Activated CD8-positive, alpha-beta memory T cell treated with anti-CD3 and anti-CD28 coated beads, Interleukin-2, amount 50 U/mL, for 48 hours (primary cell): ENCODE results near the gene FANCE.

Experiments
- DNase-seq: peaks from one replicate; pipeline ENCODE4 v3.0.0-alpha.2; 2020

The FANCE gene

DNA sequence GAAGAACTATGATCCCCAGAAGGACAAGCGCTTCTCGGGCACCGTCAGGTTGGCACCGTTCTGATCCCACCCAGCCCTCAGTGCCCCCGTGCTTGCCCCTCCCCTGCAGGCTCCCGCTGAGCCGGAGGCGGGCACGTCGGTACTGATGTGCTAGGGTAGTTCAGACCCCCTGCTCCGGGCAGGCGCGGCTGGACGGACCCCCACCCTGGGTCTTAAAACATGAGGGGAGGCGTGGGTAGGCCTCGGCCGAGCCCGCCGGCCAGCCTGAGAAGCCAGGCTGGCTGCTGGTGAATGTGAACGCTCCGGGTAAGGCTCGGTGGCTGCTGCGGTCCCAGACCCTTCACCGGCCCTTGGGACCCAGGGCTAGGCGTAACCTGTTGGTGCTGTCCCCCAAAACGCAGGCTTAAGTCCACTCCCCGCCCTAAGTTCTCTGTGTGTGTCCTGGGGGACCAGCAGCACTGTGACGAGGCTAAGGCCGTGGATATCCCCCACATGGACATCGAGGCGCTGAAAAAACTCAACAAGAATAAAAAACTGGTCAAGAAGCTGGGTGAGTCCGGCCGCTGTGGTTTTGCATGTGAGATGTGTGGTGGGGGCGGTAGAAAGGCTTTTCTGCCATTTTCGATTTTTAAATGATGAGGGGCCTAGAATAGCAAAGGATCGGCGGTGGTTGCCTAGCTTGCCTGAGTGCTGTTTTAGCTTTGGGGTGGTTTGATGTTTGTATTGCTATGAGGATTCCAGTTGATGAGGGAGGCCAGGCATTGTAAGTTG is 17.0 kb downstream of the FANCE start:
- no peak for DNase-seq

- peak; percentile 73 for DNase-seq
Measured at GRCh38 chr6:35469751-35470662, 17.9 kb downstream of the FANCE start.

GRCh38 chr6:35470663-35471120 is 18.6 kb downstream of the FANCE start:
- no peak for DNase-seq

- no peak for DNase-seq
Measured at GRCh38 chr6:35471836-35472345, 19.8 kb downstream of the FANCE start.

DNA sequence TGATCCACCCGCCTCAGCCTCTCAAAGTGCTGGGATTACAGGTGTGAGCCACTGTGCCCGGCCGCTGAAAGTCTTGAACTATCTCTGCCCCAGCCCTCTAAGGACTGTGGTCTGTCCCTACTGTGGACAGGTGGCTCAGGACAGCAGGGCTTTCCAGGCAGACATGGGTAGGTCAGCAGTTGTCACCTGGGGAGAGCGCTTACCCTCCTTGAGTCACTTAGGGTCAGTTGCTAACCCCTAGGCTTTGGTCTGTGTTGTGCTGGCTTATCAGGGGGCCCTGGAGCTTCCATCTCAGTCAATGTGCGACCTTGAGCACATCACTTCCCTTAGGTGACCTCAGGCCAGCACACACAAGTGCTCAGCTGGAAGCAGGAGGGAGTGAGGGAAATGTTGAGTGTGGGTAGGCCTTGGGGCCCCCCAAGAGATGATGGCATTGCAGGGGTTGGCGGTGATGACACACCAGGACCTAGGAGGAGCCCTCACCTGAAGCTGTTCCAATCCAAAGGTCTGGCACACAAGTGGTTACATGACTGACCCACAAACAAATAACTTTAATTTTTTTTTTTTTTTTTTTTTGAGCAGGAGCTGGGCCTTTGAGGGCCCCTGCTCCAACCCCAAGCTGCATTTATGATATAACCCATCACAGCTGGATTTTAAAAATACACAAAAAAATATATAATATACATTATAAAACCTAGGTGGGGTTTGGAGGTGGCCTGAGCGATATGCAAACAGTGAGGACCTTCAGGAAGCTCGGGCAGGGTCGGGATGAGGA is 21.1 kb downstream of the FANCE start:
- peak; percentile 78 for DNase-seq

- peak; percentile 77 for DNase-seq
Measured at GRCh38 chr6:35473850-35474130, 21.7 kb downstream of the FANCE start.

GRCh38 chr6:35474131-35474941 is 22.2 kb downstream of the FANCE start:
- DNase-seq: peak; percentile 77

- peak; percentile 68 for DNase-seq
Measured at GRCh38 chr6:35474942-35475570, 22.9 kb downstream of the FANCE start.

GRCh38 chr6:35475573-35475972 is 23.4 kb downstream of the FANCE start:
- DNase-seq: no peak

DNA sequence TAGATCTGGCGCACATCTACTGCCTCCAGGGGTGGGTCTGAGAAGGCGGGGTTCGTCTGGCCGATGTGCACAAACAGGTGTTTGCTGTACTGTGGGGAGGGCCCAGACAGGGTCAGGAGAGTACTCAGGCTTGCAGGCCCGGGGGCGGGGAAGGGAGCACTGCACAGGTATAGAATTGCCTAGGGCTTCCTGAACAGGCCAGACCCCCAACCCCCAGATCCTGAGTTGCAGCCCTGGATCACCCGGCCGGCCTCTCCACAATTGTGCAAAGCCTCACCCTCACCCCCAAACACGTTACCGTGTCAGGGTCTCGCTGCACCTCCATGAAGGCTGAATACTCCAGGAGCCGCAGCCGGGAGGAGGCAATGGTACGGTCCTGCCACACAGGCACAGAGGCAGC is 23.9 kb downstream of the FANCE start:
- DNase-seq: no peak

- no peak for DNase-seq
Measured at GRCh38 chr6:35477028-35477427, 24.9 kb downstream of the FANCE start.

GRCh38 chr6:35477551-35478179 is 25.5 kb downstream of the FANCE start:
- DNase-seq: no peak

GRCh38 chr6:35478259-35478658 is 26.1 kb downstream of the FANCE start:
- DNase-seq: no peak

- no peak for DNase-seq
Measured at GRCh38 chr6:35480176-35480575, 28.0 kb downstream of the FANCE start.

- DNase-seq: no peak
Measured at GRCh38 chr6:35481226-35481625, 29.1 kb downstream of the FANCE start.

DNA sequence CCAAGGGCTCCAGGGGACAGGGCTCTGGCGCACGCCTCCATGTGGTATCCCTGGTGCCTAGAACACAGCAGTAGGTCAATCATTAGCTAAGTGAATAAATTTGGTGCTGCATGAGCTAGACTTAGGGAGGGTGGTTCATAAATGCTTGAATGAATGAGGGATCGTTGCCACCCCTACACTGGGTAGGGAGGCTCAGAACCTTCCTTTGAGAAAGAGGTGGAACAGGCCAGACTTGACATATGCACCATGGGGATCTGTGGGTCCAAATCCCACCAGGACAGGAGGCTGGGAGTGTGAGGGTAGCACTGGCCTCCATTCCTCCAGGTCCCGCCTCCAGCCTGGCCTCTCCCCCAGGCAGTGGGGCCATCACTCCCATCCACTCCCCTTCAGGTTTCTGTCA is 30.9 kb downstream of the FANCE start:
- DNase-seq: no peak

DNA sequence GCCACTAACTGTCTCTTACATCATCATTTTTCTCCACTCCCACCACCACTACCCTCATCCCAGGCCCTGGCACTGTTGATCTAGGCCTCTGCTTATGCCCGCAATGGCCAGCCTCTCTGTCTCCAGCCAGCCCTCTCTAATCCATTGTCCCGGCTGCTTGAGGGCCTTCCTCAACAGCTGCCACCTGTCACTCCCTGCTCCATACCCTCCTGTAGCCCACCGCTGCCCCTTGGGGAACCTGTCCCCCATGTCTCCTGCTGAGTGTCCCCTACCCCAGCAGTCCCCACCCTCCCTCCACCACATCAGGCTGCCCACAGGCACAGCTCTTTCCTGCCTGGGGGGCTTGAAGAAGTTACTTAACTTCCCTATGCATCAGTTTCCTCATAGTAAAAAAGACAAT is 31.4 kb downstream of the FANCE start:
- DNase-seq: no peak

DNA sequence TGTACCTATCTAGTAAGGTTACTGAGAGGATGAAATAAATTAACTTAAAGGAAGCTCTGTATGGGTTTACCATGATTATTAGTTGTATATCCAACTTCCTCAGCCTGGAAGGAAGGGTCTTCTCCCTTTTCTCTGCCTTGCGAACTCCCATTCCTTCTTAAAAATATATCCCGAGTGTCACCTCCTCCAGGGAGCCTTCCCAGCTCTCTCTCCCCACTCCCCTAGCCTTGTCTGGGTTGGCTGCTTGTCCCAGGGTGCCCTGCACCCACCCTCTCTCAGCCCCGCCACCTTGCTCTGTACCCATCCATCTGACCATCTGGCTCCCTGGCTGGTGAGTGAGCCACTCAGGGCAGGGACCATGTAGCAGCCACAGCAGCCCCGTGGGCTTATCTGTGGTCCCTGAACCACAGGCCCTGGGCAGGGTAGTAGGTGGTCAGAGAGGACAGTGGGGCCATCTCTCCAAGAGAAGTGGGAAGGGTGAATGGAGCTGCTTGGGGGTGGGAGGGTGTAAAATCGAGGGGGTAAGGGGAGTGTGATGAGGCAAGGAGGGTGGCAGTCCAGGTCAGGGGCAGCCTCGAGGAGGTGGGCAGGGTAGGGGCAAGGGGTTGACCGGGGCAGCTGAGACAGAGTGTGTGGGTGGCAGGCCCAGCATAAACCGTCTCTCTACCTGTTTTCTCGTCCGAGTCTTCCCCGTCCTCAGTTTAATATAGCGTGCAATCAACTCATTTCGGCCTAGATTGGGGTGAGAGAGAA is 31.9 kb downstream of the FANCE start:
- no peak for DNase-seq

GRCh38 chr6:35484921-35485392 is 32.8 kb downstream of the FANCE start:
- DNase-seq: no peak

DNA sequence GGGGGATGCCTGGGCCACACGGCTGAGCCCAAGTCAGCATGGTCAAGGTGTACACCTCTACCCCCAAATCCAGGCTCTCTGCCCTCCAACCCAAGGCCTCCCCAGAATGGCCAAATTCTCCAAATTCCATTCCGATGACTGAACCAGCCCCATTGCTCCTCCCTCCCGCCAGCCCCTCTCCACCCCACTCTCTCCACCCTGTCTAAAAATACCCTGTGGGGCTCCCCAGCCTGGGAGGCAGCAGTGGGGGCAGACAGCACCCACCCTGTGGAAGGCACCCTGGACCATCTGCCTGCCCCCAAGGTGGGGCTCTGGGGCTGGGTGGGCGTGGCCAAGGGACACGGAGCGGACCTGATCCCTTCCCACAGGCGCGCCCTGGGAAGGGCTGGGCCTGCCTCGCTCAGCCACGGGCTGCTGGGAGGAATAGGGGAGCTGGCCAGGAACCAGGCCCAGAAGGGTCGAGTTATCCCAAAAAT is 33.3 kb downstream of the FANCE start:
- DNase-seq: no peak
